Uterus (tissue), 4 donors: ENCODE measurements around the gene WASHC3. TPM values are rescaled to one million over a fixed set of nuclear protein-coding genes. Genes with fewer than 3 reads are reported as not detected.

Experiments
- DNase-seq, 2 donors: peaks; one replicate each; pipeline ENCODE4 v3.0.0-alpha.2; 2019 to 2020
- H3K27ac ChIP-seq, 2 donors: fragments of 200-600 bp; sonication (generic); 1 replicate in 1 of 2; 2 replicates in 1 of 2; pipeline ENCODE4 v1.5.1; 2016 to 2018
- H3K27me3 ChIP-seq, 2 donors: fragments of 200-600 bp; sonication (generic); one replicate each; pipeline ENCODE4 v1.5.1; 2018 to 2019; ENCODE audit warnings: control low read depth in 1 of 2
- H3K36me3 ChIP-seq, 2 donors: fragments of 200-600 bp; sonication (generic); one replicate each; pipeline ENCODE4 v1.5.1; 2019; ENCODE audit warnings: control low read depth in 1 of 2
- H3K4me1 ChIP-seq, 2 donors: fragments of 200-600 bp; sonication (generic); one replicate each; pipeline ENCODE4 v1.5.1; 2018 to 2019; ENCODE audit warnings: control low read depth in 1 of 2
- H3K4me3 ChIP-seq, 2 donors: fragments of 200-600 bp; sonication (generic); 1 replicate in 1 of 2; 2 replicates in 1 of 2; pipeline ENCODE4 v1.5.1; 2018 to 2019; ENCODE audit warnings: mild to moderate bottlenecking in 1 of 2
- H3K9me3 ChIP-seq, 2 donors: fragments of 200-600 bp; sonication (generic); one replicate each; pipeline ENCODE4 v1.5.1; 2019; ENCODE audit warnings: control low read depth in 1 of 2
- POLR2A ChIP-seq, 2 donors: fragments of 450-650 bp; IDR thresholded peaks; one replicate each; pipeline ENCODE4 v1.6.1; 2016; ENCODE audit warnings: antibody characterized with exemption in 2 of 2, mild to moderate bottlenecking in 1 of 2, moderate library complexity in 1 of 2
- intact Hi-C: fragments of 100-400 bp; cut with DNase I; formaldehyde crosslinking; loops from one replicate; pipeline ENCODE4 v1.15.1; 2023; ENCODE audit warnings: low total_unique reads
- total RNA-seq, 4 donors: library from RNA; depleted of rRNA in 3 of 4; stranded (reverse); fragments of >200 nt in 3 of 4; gene quantifications; one replicate each; pipeline versions ENCODE4 v1.1.0 to v1.2.4, GENCODE V29; 2014 to 2023
- TF ChIP-seq, protein P1 (sequence below), 4 experiments: fragments of 200-600 bp in 2 of 4; fragments of 450-650 bp in 2 of 4; sonication (generic) in 2 of 4; IDR thresholded peaks; one replicate each; pipeline ENCODE4 v1.5.1; 2016 to 2019; ENCODE audit warnings: antibody characterized with exemption in 4 of 4, mild to moderate bottlenecking in 2 of 4, moderate library complexity in 1 of 4
- donor health status: DM: yes; HTN: yes; CAD: no.

The WASHC3 gene
- total RNA-seq, 4 donors from 2014 or later, result 36.5 to 59.9 (median 49.3) TPM

GRCh38 chr12:101968770-101969169 lies 93.0 kb downstream of the WASHC3 start:
- no peak for TF ChIP-seq POLR2A (IDR thresholded peaks at IDR 0.05)
- TF ChIP-seq, protein P1, sequence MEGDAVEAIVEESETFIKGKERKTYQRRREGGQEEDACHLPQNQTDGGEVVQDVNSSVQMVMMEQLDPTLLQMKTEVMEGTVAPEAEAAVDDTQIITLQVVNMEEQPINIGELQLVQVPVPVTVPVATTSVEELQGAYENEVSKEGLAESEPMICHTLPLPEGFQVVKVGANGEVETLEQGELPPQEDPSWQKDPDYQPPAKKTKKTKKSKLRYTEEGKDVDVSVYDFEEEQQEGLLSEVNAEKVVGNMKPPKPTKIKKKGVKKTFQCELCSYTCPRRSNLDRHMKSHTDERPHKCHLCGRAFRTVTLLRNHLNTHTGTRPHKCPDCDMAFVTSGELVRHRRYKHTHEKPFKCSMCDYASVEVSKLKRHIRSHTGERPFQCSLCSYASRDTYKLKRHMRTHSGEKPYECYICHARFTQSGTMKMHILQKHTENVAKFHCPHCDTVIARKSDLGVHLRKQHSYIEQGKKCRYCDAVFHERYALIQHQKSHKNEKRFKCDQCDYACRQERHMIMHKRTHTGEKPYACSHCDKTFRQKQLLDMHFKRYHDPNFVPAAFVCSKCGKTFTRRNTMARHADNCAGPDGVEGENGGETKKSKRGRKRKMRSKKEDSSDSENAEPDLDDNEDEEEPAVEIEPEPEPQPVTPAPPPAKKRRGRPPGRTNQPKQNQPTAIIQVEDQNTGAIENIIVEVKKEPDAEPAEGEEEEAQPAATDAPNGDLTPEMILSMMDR (IDR thresholded peaks at IDR 0.05), result no peak
- Histone ChIP-seq H3K27ac (no peak overlapping the region), H3K9me3 (no peaks in the 10 kb centered on the region), H3K4me1 (no peaks in the 10 kb centered on the region), H3K4me3 (no peak overlapping the region), H3K36me3 (no peaks in the 10 kb centered on the region), H3K27me3 (no peaks in the 10 kb centered on the region)
- intact Hi-C loops, result no loop called here
- no peak for DNase-seq

DNA sequence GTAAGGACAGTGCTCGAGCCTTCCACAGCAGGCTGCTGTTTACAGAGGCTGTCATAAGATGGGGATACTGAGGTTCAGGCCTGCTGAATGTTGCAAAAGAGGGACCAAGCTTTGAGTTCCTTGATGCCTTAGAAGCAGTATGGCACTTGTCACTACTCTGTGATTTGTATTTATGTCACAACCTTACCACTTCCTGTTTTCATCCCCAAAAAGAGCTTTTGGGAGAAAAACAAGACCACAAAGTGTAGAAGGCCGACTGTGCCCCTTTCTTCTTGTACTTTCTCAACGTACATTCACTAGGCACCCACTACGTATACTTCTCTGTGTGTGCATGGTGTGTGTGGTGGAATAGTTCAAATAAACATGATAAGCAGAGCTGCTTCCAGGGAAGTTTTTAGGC lies 94.3 kb downstream of the WASHC3 start:
- Histone ChIP-seq H3K27ac (no peak overlapping the region), H3K4me3 (no peak overlapping the region), H3K4me1 (no peaks in the 10 kb centered on the region), H3K27me3 (no peaks in the 10 kb centered on the region), H3K36me3 (no peaks in the 10 kb centered on the region), H3K9me3 (no peaks in the 10 kb centered on the region)
- DNase-seq, result no peak
- TF ChIP-seq POLR2A (IDR thresholded peaks at IDR 0.05), result no peak
- TF ChIP-seq, protein P1 (IDR thresholded peaks at IDR 0.05), result no peak
- intact Hi-C loops, result no loop called here

DNA sequence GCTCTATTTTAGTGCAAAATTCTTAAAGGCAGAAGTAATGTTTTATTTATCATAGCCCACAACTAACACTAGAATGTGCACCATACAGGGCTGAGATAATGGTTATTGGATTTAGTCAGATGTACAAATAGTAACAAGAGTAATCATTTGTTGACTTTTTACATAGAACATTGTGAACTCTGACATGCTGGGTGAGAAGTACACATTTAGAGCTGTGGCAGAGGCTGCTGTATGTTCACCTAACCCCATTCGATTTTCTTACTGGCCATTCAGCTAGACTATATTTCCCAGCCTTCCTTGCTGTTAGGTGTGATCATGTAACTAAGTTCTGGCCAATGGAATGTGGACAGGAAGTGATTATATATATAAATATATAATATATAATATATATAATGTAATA lies 95.3 kb downstream of the WASHC3 start:
- no peaks in the 10 kb centered on the region for H3K4me1 ChIP-seq
- no peak overlapping the region for H3K4me3 ChIP-seq
- H3K27me3 ChIP-seq, result no peaks in the 10 kb centered on the region
- DNase-seq, result no peak
- H3K9me3 ChIP-seq, result no peaks in the 10 kb centered on the region
- no peak for TF ChIP-seq POLR2A (IDR thresholded peaks at IDR 0.05)
- TF ChIP-seq, protein P1 (IDR thresholded peaks at IDR 0.05), result no peak
- no peak overlapping the region for H3K27ac ChIP-seq
- intact Hi-C loops, result no loop called here
- no peaks in the 10 kb centered on the region for H3K36me3 ChIP-seq

- TF ChIP-seq POLR2A (IDR thresholded peaks at IDR 0.05), result no peak
- TF ChIP-seq, protein P1 (IDR thresholded peaks at IDR 0.05), result no peak
- intact Hi-C loops, result no loop called here
- no peaks in the 10 kb centered on the region for H3K27me3 ChIP-seq
Observed at GRCh38 chr12:101963697-101964096, 98.1 kb downstream of the WASHC3 start.

More at GRCh38 chr12:101963697-101964096, 98.1 kb downstream of the WASHC3 start:
- Histone ChIP-seq H3K4me3 (no peak overlapping the region), H3K27ac (no peak overlapping the region), H3K9me3 (no peaks in the 10 kb centered on the region), H3K36me3 (no peaks in the 10 kb centered on the region), H3K4me1 (no peaks in the 10 kb centered on the region)
- DNase-seq, result no peak

Other genes starting within 250 kb of the WASHC3 start
- 10 to 100 TPM in 3 of 4 donors, 1 to 10 TPM in 1; 3.8 to 38.7 (median 26.1) TPM for gene GNPTAB, start 231.0 kb downstream of the WASHC3 start, total RNA-seq
- gene DRAM1, start 184.4 kb downstream of the WASHC3 start, total RNA-seq, result 10 to 100 TPM in 2 of 4 donors, 1 to 10 TPM in 2; 2.0 to 25.4 (median 9.9) TPM
- gene NUP37, start 58.1 kb upstream of the WASHC3 start, total RNA-seq, result 10 to 100 TPM in 3 of 4 donors, 1 to 10 TPM in 1; 5.6 to 49.4 (median 22.4) TPM
- 10 to 100 TPM in 1 of 4 donors, 1 to 10 TPM in 1, under 1 TPM in 2; 0.26 to 26.8 (median 1.2) TPM for gene PARPBP, start 58.2 kb upstream of the WASHC3 start, total RNA-seq
- not detected for gene PMCH, start 135.8 kb upstream of the WASHC3 start, total RNA-seq